Karpas-422 (cell line): ENCODE data around the gene DSE. TPM values are rescaled to one million over a fixed set of nuclear protein-coding genes. Genes with fewer than 3 reads are reported as not detected.

Experiments used
- DNase-seq: peaks from one replicate; pipeline ENCODE4 v3.0.0-alpha.2; 2015
- H2AFZ ChIP-seq: fragments of 200-600 bp; sonication (generic); 2 replicates; pipeline ENCODE4 v1.6.1; 2014; ENCODE audit warnings: antibody characterized with exemption, low read length, mixed read lengths
- H3K27ac ChIP-seq: fragments of 200-600 bp; sonication (generic); 2 replicates; pipeline ENCODE4 v1.5.1; 2014; ENCODE audit warnings: mild to moderate bottlenecking, low read length, moderate library complexity
- H3K27me3 ChIP-seq: fragments of 200-600 bp; sonication (generic); 2 replicates; pipeline ENCODE4 v1.6.1; 2014; ENCODE audit warnings: low read length, mixed read lengths
- H3K36me3 ChIP-seq: fragments of 200-600 bp; sonication (generic); 2 replicates; pipeline ENCODE4 v1.6.1; 2014; ENCODE audit warnings: low read length, mixed read lengths; ENCODE audit not compliant: insufficient read depth
- H3K4me1 ChIP-seq: fragments of 200-600 bp; sonication (generic); 2 replicates; pipeline ENCODE4 v1.6.1; 2014; ENCODE audit warnings: mild to moderate bottlenecking, low read length, mixed read lengths
- H3K4me2 ChIP-seq: fragments of 200-600 bp; sonication (generic); 2 replicates; pipeline ENCODE4 v1.6.1; 2014; ENCODE audit warnings: low read length, low read depth, mild to moderate bottlenecking; ENCODE audit not compliant: poor library complexity, severe bottlenecking
- H3K4me3 ChIP-seq: fragments of 200-600 bp; sonication (generic); 2 replicates; pipeline ENCODE4 v1.5.1; 2014; ENCODE audit warnings: mild to moderate bottlenecking, antibody characterized with exemption, low read length, mixed read lengths
- H3K79me2 ChIP-seq: fragments of 200-600 bp; sonication (generic); 2 replicates; pipeline ENCODE4 v1.6.1; 2014; ENCODE audit warnings: mild to moderate bottlenecking, low read length, mixed read lengths
- H3K9ac ChIP-seq: fragments of 200-600 bp; sonication (generic); 2 replicates; pipeline ENCODE4 v1.6.0; 2014; ENCODE audit warnings: low read length
- H3K9me2 ChIP-seq: fragments of 200-600 bp; sonication (generic), shearing (Covaris generic); replicated peaks from 2 replicates; pipeline ENCODE4 v1.6.0; 2014; ENCODE audit warnings: mild to moderate bottlenecking, low read length, moderate library complexity; ENCODE audit not compliant: insufficient read depth
- H3K9me3 ChIP-seq: fragments of 300-700, 200-600 bp; sonication (generic); 2 replicates; pipeline ENCODE4 v1.6.1; 2014; ENCODE audit warnings: low read length, mixed read lengths
- H4K20me1 ChIP-seq: fragments of 200-600 bp; sonication (generic); 2 replicates; pipeline ENCODE4 v1.6.1; 2014; ENCODE audit warnings: mild to moderate bottlenecking, antibody characterized with exemption, low read length, low read depth; ENCODE audit not compliant: insufficient read depth
- total RNA-seq: library from RNA; depleted of rRNA; stranded (reverse); fragments of >200 nt; shearing (Covaris generic); gene quantifications from 2 replicates; pipeline ENCODE4 v1.2.3, GENCODE V29; 2014; ENCODE audit warnings: low replicate concordance

The DSE gene
- total RNA-seq, 1 experiment from 2014 or later, result 7.5 TPM

DNA sequence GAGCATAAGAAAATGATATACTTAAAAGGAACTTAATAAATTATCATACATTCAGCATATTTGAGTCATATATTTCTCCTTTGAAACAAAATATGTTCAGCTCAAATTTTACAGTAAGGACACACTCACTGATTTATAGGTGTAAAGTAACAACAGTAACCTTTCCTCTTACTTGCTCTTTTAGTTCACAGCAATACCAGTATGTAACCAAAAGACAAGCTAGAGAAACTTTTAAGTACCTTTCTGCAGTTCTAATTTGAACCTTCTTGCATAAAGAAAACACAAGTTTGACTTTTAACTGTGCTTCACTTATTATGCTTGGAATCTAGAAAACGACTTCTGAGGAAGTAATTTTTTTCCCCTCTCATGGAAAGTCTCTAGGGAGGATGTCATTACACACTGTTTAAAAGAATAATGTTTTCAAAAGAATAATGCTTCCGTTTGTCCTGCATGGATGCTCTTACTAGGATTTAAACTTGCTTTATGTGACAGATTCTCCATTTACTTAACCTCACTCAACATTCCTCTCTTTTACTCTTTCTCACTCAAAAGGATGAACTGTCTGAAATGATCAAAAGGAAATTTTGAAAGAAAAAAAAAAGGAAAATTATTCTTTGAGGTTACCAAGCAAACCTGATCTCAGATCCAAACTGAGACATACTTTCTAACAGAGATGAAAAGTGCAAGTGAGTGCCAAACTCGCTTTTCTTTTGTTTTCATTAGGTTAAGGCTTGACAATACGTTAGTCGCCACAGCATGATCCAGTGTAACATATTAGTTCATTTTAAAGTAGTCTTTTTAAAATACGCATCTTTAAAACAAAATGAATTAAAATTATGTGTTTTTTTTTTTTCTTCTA is 68.1 kb downstream of the DSE start:
- no peak overlapping the region for H3K4me3 ChIP-seq
- H3K9ac ChIP-seq, result no peak overlapping the region
- H3K9me3 ChIP-seq, result no peaks in the 10 kb centered on the region
- no peaks in the 10 kb centered on the region for H4K20me1 ChIP-seq
- no peak overlapping the region for H3K4me2 ChIP-seq
- H3K27ac ChIP-seq, result no peak overlapping the region
- DNase-seq, result no peak
- no peaks in the 10 kb centered on the region for H3K4me1 ChIP-seq
- no peaks in the 10 kb centered on the region for H3K27me3 ChIP-seq
- no peaks in the 10 kb centered on the region for H3K79me2 ChIP-seq
- H3K9me2 ChIP-seq, result no peaks in the 10 kb centered on the region
- H2AFZ ChIP-seq, result no peak overlapping the region
- H3K36me3 ChIP-seq, result no peaks in the 10 kb centered on the region

DNA sequence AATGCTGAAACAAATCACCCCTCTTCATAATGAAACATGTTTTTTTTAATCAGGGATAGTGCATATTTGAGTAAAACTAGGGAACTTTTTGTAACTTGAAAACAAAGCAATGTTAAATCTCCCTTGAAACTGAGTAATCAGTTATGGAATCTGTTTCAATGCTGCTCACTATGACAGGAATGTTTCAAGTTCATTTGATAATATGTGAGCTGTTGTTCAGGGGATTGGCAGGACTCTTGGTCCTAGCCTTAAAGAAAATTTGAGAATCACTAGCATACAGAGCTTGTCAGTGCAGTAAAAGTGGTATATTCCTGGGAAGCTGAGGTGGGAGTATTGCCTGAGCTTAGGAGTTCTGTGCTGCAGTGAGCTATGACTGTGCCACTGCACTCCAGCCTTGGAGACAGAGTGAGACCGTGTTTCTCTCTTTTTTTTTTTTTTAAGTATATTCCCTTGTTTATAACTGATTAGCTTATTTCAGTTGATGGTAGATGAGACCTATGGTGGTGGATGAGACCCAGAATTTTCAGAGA is 68.8 kb downstream of the DSE start:
- H3K27ac ChIP-seq, result no peak overlapping the region
- no peaks in the 10 kb centered on the region for H3K9me3 ChIP-seq
- H2AFZ ChIP-seq, result no peak overlapping the region
- H3K4me1 ChIP-seq, result no peaks in the 10 kb centered on the region
- H4K20me1 ChIP-seq, result no peaks in the 10 kb centered on the region
- H3K4me2 ChIP-seq, result no peak overlapping the region
- no peaks in the 10 kb centered on the region for H3K9me2 ChIP-seq
- H3K4me3 ChIP-seq, result no peak overlapping the region
- H3K36me3 ChIP-seq, result no peaks in the 10 kb centered on the region
- no peaks in the 10 kb centered on the region for H3K79me2 ChIP-seq
- H3K27me3 ChIP-seq, result no peaks in the 10 kb centered on the region
- H3K9ac ChIP-seq, result no peak overlapping the region
- DNase-seq, result no peak

DNA sequence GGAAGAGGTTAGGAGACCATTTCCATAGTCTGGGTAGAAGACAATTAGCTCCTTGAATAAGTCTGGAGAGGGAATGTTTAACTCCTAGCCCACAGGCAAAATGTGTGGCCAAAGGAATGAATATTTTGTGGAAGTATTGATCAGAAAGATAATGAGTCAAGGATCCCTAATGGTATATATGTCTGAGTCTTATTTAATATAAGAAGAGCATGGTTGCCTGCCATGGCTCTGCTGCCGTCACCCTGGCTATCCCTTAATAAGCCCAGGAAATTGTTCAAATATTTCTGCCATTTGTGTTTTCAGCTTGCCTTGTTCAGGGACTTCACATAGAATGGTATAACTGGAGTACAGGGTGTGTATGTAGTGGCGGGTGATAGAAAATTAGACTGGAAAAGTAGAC is 72.4 kb downstream of the DSE start:
- Histone ChIP-seq H3K4me2 (no peak overlapping the region), H3K4me1 (no peaks in the 10 kb centered on the region), H2AFZ (no peak overlapping the region), H3K27me3 (no peaks in the 10 kb centered on the region), H3K9me3 (no peaks in the 10 kb centered on the region), H3K27ac (no peak overlapping the region), H3K9me2 (no peaks in the 10 kb centered on the region), H3K9ac (no peak overlapping the region), H3K36me3 (no peaks in the 10 kb centered on the region), H3K79me2 (no peaks in the 10 kb centered on the region), H4K20me1 (no peaks in the 10 kb centered on the region), H3K4me3 (no peak overlapping the region)
- DNase-seq, result no peak

GRCh38 chr6:116444092-116444491 is 73.3 kb downstream of the DSE start:
- H3K27ac ChIP-seq, result no peak overlapping the region
- no peak overlapping the region for H3K4me3 ChIP-seq
- no peaks in the 10 kb centered on the region for H3K36me3 ChIP-seq
- H3K79me2 ChIP-seq, result no peaks in the 10 kb centered on the region
- no peaks in the 10 kb centered on the region for H4K20me1 ChIP-seq
- no peak overlapping the region for H3K4me2 ChIP-seq
- no peak overlapping the region; the same call in 1 of the 2 replicates for H2AFZ ChIP-seq
- H3K9me3 ChIP-seq, result no peaks in the 10 kb centered on the region
- H3K4me1 ChIP-seq, result no peaks in the 10 kb centered on the region
- H3K9ac ChIP-seq, result no peak overlapping the region
- peak; percentile 51 for DNase-seq
- no peaks in the 10 kb centered on the region for H3K27me3 ChIP-seq
- H3K9me2 ChIP-seq, result no peaks in the 10 kb centered on the region

GRCh38 chr6:116444575-116444974 is 73.8 kb downstream of the DSE start:
- Histone ChIP-seq H3K9me3 (no peaks in the 10 kb centered on the region), H3K9me2 (no peaks in the 10 kb centered on the region), H3K79me2 (no peaks in the 10 kb centered on the region), H3K36me3 (no peaks in the 10 kb centered on the region), H3K27ac (no peak overlapping the region), H3K4me1 (no peaks in the 10 kb centered on the region), H3K4me2 (no peak overlapping the region), H4K20me1 (no peaks in the 10 kb centered on the region), H3K4me3 (no peak overlapping the region), H2AFZ (no peak overlapping the region; the same call in 1 of the 2 replicates), H3K27me3 (no peaks in the 10 kb centered on the region), H3K9ac (no peak overlapping the region)
- no peak for DNase-seq

GRCh38 chr6:116445102-116445501 is 74.4 kb downstream of the DSE start:
- Histone ChIP-seq H2AFZ (no peak overlapping the region), H3K27me3 (no peaks in the 10 kb centered on the region), H3K4me2 (no peak overlapping the region)

DNA sequence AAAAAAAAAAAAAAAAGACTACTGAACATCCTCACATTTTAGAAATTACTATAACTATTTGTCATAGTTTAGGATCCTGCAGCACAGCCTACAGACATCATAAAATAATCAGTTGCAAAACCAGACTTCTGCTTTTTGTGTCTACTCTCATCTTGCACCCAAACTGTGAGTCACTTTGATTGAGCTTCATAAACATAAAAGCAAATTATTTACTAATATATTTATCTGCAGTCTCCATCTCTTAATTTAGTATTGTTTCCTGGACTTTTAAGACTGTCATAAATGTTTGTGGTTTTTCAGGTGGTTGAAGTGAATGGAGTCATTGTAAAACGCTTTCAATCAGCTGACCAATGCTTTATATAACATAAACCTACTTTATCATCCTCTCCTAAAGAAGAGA is 75.7 kb downstream of the DSE start:
- Histone ChIP-seq H3K36me3 (no peaks in the 10 kb centered on the region), H3K9me2 (no peaks in the 10 kb centered on the region), H3K9me3 (no peaks in the 10 kb centered on the region), H3K4me1 (no peaks in the 10 kb centered on the region), H3K27ac (no peak overlapping the region), H2AFZ (no peak overlapping the region), H4K20me1 (no peaks in the 10 kb centered on the region), H3K79me2 (no peaks in the 10 kb centered on the region), H3K4me3 (no peak overlapping the region), H3K27me3 (no peaks in the 10 kb centered on the region), H3K4me2 (no peak overlapping the region), H3K9ac (no peak overlapping the region)
- DNase-seq, result no peak

More at GRCh38 chr6:116445102-116445501, 74.4 kb downstream of the DSE start:
- H4K20me1 ChIP-seq, result no peaks in the 10 kb centered on the region
- H3K4me3 ChIP-seq, result no peak overlapping the region
- no peaks in the 10 kb centered on the region for H3K79me2 ChIP-seq
- H3K27ac ChIP-seq, result no peak overlapping the region
- H3K36me3 ChIP-seq, result no peaks in the 10 kb centered on the region
- H3K9ac ChIP-seq, result no peak overlapping the region
- H3K4me1 ChIP-seq, result no peaks in the 10 kb centered on the region
- H3K9me2 ChIP-seq, result no peaks in the 10 kb centered on the region
- no peak for DNase-seq
- no peaks in the 10 kb centered on the region for H3K9me3 ChIP-seq

GRCh38 chr6:116447052-116447451 is 76.3 kb downstream of the DSE start:
- Histone ChIP-seq H3K27me3 (no peaks in the 10 kb centered on the region), H3K9me2 (no peaks in the 10 kb centered on the region), H3K9ac (no peak overlapping the region), H3K4me1 (no peaks in the 10 kb centered on the region), H3K79me2 (no peaks in the 10 kb centered on the region), H3K36me3 (no peaks in the 10 kb centered on the region), H3K4me2 (no peak overlapping the region), H2AFZ (no peak overlapping the region), H3K4me3 (no peak overlapping the region), H3K9me3 (no peaks in the 10 kb centered on the region), H4K20me1 (no peaks in the 10 kb centered on the region), H3K27ac (no peak overlapping the region)
- DNase-seq, result no peak
